KMS-11 (cell line): ENCODE data around the gene ZNF214.

ENCODE experiments used
- H2AFZ ChIP-seq: fragments of 200-600 bp; sonication (generic); 2 replicates; pipeline ENCODE4 v1.6.1; 2016; ENCODE audit warnings: antibody characterized with exemption, mixed run types, low read depth
- H3K27ac ChIP-seq: fragments of 200-600 bp; sonication (generic); 2 replicates; pipeline ENCODE4 v1.6.1; 2016; ENCODE audit warnings: mild to moderate bottlenecking, mixed run types
- H3K27me3 ChIP-seq: fragments of 200-600 bp; sonication (generic); 2 replicates; pipeline ENCODE4 v1.6.1; 2017; ENCODE audit warnings: mild to moderate bottlenecking, low read depth, mixed run types, moderate library complexity; ENCODE audit not compliant: insufficient read depth
- H3K36me3 ChIP-seq: fragments of 200-600 bp; sonication (generic); 2 replicates; pipeline ENCODE4 v1.6.1; 2017; ENCODE audit warnings: mild to moderate bottlenecking, mixed run types; ENCODE audit not compliant: insufficient read depth
- H3K4me1 ChIP-seq: fragments of 200-600 bp; sonication (generic); 2 replicates; pipeline ENCODE4 v1.6.1; 2016; ENCODE audit warnings: mild to moderate bottlenecking, low read depth, mixed run types; ENCODE audit not compliant: poor library complexity, severe bottlenecking
- H3K4me2 ChIP-seq: fragments of 200-600 bp; sonication (generic); 2 replicates; pipeline ENCODE4 v1.7.0; 2016; ENCODE audit warnings: mild to moderate bottlenecking, mixed run types
- H3K4me3 ChIP-seq: fragments of 200-600 bp; sonication (generic); IDR thresholded peaks from 2 replicates; pipeline ENCODE4 v1.6.1; 2017; ENCODE audit warnings: low read depth, low read length, mixed read lengths; ENCODE audit not compliant: insufficient read depth
- H3K79me2 ChIP-seq: fragments of 200-600 bp; sonication (generic); 2 replicates; pipeline ENCODE4 v1.6.1; 2016; ENCODE audit warnings: low read depth, mixed run types; ENCODE audit not compliant: insufficient read depth
- H3K9ac ChIP-seq: fragments of 200-600 bp; sonication (generic); 2 replicates; pipeline ENCODE4 v1.6.1; 2016; ENCODE audit warnings: mild to moderate bottlenecking, mixed run types
- H4K20me1 ChIP-seq: fragments of 200-600 bp; sonication (generic); 2 replicates; pipeline ENCODE4 v1.6.1; 2016; ENCODE audit warnings: mild to moderate bottlenecking, mixed run types; ENCODE audit not compliant: insufficient read depth
- CTCF ChIP-seq: fragments of 200-600 bp; sonication (generic); conservative IDR thresholded peaks from 2 replicates; pipeline ENCODE4 v1.6.1; 2017; ENCODE audit warnings: low read depth, mild to moderate bottlenecking, antibody characterized with exemption, low read length, moderate library complexity, mixed read lengths

The ZNF214 gene

GRCh38 chr11:7020183-7020917, at the start of gene ZNF214, which contains the start of gene NLRP14:
TSS of gene ZNF214 (minus strand) at chr11:7020346. CDS start at chr11:7002835, 17,511 bp downstream.
TSS of gene NLRP14 (plus strand) at chr11:7020479. CDS start at chr11:7038587, 18,108 bp downstream.
- Histone ChIP-seq H3K9ac (no peak within 1 kb of the TSS), H3K27me3 (no peaks in the 10 kb centered on the region), H3K27ac (no peak within 1 kb of the TSS), H3K4me3 (no peak within 1 kb of the TSS), H3K79me2 (no peaks in the 10 kb centered on the region), H3K36me3 (no peaks in the 10 kb centered on the region), H2AFZ (no peak within 1 kb of the TSS), H3K4me1 (no peaks in the 10 kb centered on the region), H3K4me2 (no peak within 1 kb of the TSS), H4K20me1 (no peaks in the 10 kb centered on the region)
- no peak for TF ChIP-seq CTCF

- H3K4me3 ChIP-seq = no peak overlapping the region
- H3K79me2 ChIP-seq = no peaks in the 10 kb centered on the region
- no peak for TF ChIP-seq CTCF
- no peaks in the 10 kb centered on the region for H3K4me1 ChIP-seq
- H3K36me3 ChIP-seq = no peaks in the 10 kb centered on the region
- no peak overlapping the region for H3K27ac ChIP-seq
- no peak overlapping the region for H2AFZ ChIP-seq
- no peaks in the 10 kb centered on the region for H4K20me1 ChIP-seq
- H3K27me3 ChIP-seq = no peaks in the 10 kb centered on the region
- no peak overlapping the region for H3K4me2 ChIP-seq
- H3K9ac ChIP-seq = no peak overlapping the region
These were observed 42.4 kb upstream of the ZNF214 start for GRCh38 chr11:7062534-7062933.

- no peaks in the 10 kb centered on the region for H4K20me1 ChIP-seq
- no peaks in the 10 kb centered on the region for H3K79me2 ChIP-seq
- H3K4me3 ChIP-seq = no peak overlapping the region
- no peaks in the 10 kb centered on the region for H3K36me3 ChIP-seq
- TF ChIP-seq CTCF = no peak
- H3K27ac ChIP-seq = no peak overlapping the region
- no peaks in the 10 kb centered on the region for H3K4me1 ChIP-seq
- no peak overlapping the region for H3K9ac ChIP-seq
- no peaks in the 10 kb centered on the region for H3K27me3 ChIP-seq
- H3K4me2 ChIP-seq = no peak overlapping the region
- H2AFZ ChIP-seq = no peak overlapping the region
These were observed 40.7 kb upstream of the ZNF214 start for GRCh38 chr11:7060868-7061267.

GRCh38 chr11:7057641-7058040, 37.5 kb upstream of the ZNF214 start:
- no peak overlapping the region for H3K4me2 ChIP-seq
- H3K79me2 ChIP-seq = no peaks in the 10 kb centered on the region
- H3K27me3 ChIP-seq = no peaks in the 10 kb centered on the region
- no peaks in the 10 kb centered on the region for H3K4me1 ChIP-seq
- no peak overlapping the region for H3K4me3 ChIP-seq
- no peaks in the 10 kb centered on the region for H3K36me3 ChIP-seq
- no peak overlapping the region for H3K9ac ChIP-seq
- H2AFZ ChIP-seq = no peak overlapping the region
- H4K20me1 ChIP-seq = no peaks in the 10 kb centered on the region
- no peak for TF ChIP-seq CTCF
- no peak overlapping the region for H3K27ac ChIP-seq
